Measurements from ENCODE around the gene MON1A. TPM values are rescaled to one million over a fixed set of nuclear protein-coding genes. Genes with fewer than 3 reads are reported as not detected.

MON1A gene
- total and polyA plus RNA-seq, 7 donors = 5.4 to 16.3 (median 10.4) TPM

DNA sequence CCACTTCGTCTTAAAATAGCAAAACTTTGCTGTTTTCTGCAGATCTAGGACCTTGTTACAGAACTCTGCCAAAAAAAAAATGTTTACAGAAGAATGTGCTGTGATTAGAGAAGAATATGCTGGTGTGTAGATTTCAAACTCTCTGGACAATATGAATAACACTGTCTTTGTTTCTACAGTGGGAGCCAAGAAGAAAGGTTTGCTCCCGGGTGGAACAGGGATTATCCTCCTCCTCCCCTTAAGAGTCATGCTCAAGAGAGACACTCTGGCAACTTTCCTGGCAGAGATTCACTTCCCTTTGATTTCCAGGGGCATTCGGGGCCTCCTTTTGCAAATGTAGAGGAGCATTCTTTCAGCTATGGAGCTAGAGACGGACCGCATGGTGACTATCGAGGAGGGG lies 37.7 kb upstream of the MON1A start:
- H3K27me3 ChIP-seq = no peaks in the 10 kb centered on the region
- intact Hi-C loops (cut with DNase I) = no loop called here
- peaks cover 0 to 24% (median 5%) of the 10 kb centered on the region in 4 donors for H3K36me3 ChIP-seq
- H3K9me3 ChIP-seq = no peaks in the 10 kb centered on the region
- peaks cover 0 to 24% (median 22%) of the 10 kb centered on the region in 4 donors for H3K4me1 ChIP-seq
- 82 to 89% methylated on average over 6 of the region's 6 CpGs for WGBS, 2 donors
- H3K27ac ChIP-seq = peak overlapping the region in 3 of 4 donors; percentile 33 to 41 (median 38)
- TF ChIP-seq EP300 (IDR thresholded peaks at IDR 0.05) (no peak), POLR2AphosphoS5 (IDR thresholded peaks at IDR 0.05) (no peak), POLR2A (IDR thresholded peaks at IDR 0.05) (no peak)
- TF ChIP-seq, protein P1, sequence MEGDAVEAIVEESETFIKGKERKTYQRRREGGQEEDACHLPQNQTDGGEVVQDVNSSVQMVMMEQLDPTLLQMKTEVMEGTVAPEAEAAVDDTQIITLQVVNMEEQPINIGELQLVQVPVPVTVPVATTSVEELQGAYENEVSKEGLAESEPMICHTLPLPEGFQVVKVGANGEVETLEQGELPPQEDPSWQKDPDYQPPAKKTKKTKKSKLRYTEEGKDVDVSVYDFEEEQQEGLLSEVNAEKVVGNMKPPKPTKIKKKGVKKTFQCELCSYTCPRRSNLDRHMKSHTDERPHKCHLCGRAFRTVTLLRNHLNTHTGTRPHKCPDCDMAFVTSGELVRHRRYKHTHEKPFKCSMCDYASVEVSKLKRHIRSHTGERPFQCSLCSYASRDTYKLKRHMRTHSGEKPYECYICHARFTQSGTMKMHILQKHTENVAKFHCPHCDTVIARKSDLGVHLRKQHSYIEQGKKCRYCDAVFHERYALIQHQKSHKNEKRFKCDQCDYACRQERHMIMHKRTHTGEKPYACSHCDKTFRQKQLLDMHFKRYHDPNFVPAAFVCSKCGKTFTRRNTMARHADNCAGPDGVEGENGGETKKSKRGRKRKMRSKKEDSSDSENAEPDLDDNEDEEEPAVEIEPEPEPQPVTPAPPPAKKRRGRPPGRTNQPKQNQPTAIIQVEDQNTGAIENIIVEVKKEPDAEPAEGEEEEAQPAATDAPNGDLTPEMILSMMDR (IDR thresholded peaks at IDR 0.05) = no peak
- H3K4me3 ChIP-seq = no peak overlapping the region
- DNase-seq = no peak

GRCh38 chr3:49966233-49966942 lies 36.8 kb upstream of the MON1A start:
- Histone ChIP-seq H3K4me3 (no peak overlapping the region), H3K36me3 (peaks cover 0 to 20% (median 2%) of the 10 kb centered on the region in 4 donors), H3K4me1 (peaks cover 0 to 27% (median 22%) of the 10 kb centered on the region in 4 donors), H3K9me3 (no peaks in the 10 kb centered on the region), H3K27ac (peak overlapping the region in 2 of 4 donors; percentile 33 to 38), H3K27me3 (no peaks in the 10 kb centered on the region)
- intact Hi-C loops (cut with DNase I) = no loop called here
- DNase-seq = no peak
- WGBS, 2 donors = 93 to 100% methylated on average over 1 of the region's 1 CpG
- no peak for TF ChIP-seq EP300 (IDR thresholded peaks at IDR 0.05)
- no peak for TF ChIP-seq POLR2AphosphoS5 (IDR thresholded peaks at IDR 0.05)
- TF ChIP-seq POLR2A (IDR thresholded peaks at IDR 0.05) = no peak
- TF ChIP-seq, protein P1 (IDR thresholded peaks at IDR 0.05) = no peak

GRCh38 chr3:49955636-49956035 lies 26.0 kb upstream of the MON1A start:
- WGBS, 2 donors = 91 to 93% methylated on average over 3 of the region's 3 CpGs
- intact Hi-C loops (cut with DNase I) = no loop called here
- no peaks in the 10 kb centered on the region for H3K36me3 ChIP-seq
- H3K9me3 ChIP-seq = no peaks in the 10 kb centered on the region
- no peaks in the 10 kb centered on the region for H3K27me3 ChIP-seq
- TF ChIP-seq POLR2A (IDR thresholded peaks at IDR 0.05) (no peak), POLR2AphosphoS5 (IDR thresholded peaks at IDR 0.05) (no peak), EP300 (IDR thresholded peaks at IDR 0.05) (no peak)
- TF ChIP-seq, protein P1 (IDR thresholded peaks at IDR 0.05) = no peak
- no peak overlapping the region for H3K4me3 ChIP-seq
- H3K27ac ChIP-seq = no peak overlapping the region
- DNase-seq = no peak
- peaks cover 0 to 16% (median 7%) of the 10 kb centered on the region in 4 donors for H3K4me1 ChIP-seq

- DNase-seq = no peak
- peaks cover 0 to 16% (median 13%) of the 10 kb centered on the region in 4 donors for H3K4me1 ChIP-seq
Observed at GRCh38 chr3:49952924-49953323, 23.3 kb upstream of the MON1A start.

More at GRCh38 chr3:49952924-49953323, 23.3 kb upstream of the MON1A start:
- TF ChIP-seq, protein P1 (IDR thresholded peaks at IDR 0.05) = no peak
- Histone ChIP-seq H3K27me3 (no peaks in the 10 kb centered on the region), H3K9me3 (no peaks in the 10 kb centered on the region), H3K27ac (no peak overlapping the region), H3K4me3 (no peak overlapping the region), H3K36me3 (no peaks in the 10 kb centered on the region)
- WGBS, 2 donors = 95 to 98% methylated on average over 6 of the region's 6 CpGs
- intact Hi-C loops (cut with DNase I) = no loop called here
